ENCODE measurements around the gene FBXO45.
"Not testable (repeated sequence)": the region's sequence is repeated elsewhere in the genome, so short reads cannot be mapped to it uniquely, and the experiment has no call there.

- not testable (repeated sequence) for TF ChIP-seq RAD21 (IDR thresholded peaks at IDR 0.05); RXRA (IDR thresholded peaks at IDR 0.05); CTCF (IDR thresholded peaks at IDR 0.05; ENCODE audit: low read depth, low read length, missing input control); EGR1 (IDR thresholded peaks at IDR 0.05; ENCODE audit: low read depth in 2 of 2); GABPA (IDR thresholded peaks at IDR 0.05 in 1 of 2, conservative IDR thresholded peaks at IDR 0.05 in 1 of 2); SP1 (IDR thresholded peaks at IDR 0.05)
These were observed 46.8 kb downstream of the FBXO45 start for GRCh38 chr3:196615234-196615633.

Data from liver (tissue), 3 donors.